Effector memory CD4-positive, alpha-beta T cell (primary cell): ENCODE measurements around the gene SMYD5.
A peak's percentile ranks its signal among the peaks of the same experiment; 100 is the strongest.

Experiments used
- DNase-seq, 3 donors: peaks; one replicate each; pipeline ENCODE4 v3.0.0-alpha.2; 2020
- H3K27ac ChIP-seq: 2 replicates; pipeline ENCODE4 v1.7.0; 2013; ENCODE audit warnings: mild to moderate bottlenecking, low read length, moderate library complexity; ENCODE audit not compliant: insufficient read depth, poor library complexity, severe bottlenecking
- H3K27me3 ChIP-seq: replicated peaks from 2 replicates; pipeline ENCODE4 v1.7.0; 2013; ENCODE audit warnings: mild to moderate bottlenecking, low read length; ENCODE audit not compliant: insufficient read depth, control insufficient read depth, poor library complexity, severe bottlenecking
- H3K36me3 ChIP-seq: 2 replicates; pipeline ENCODE4 v1.7.0; 2013; ENCODE audit warnings: mild to moderate bottlenecking, low read length, moderate library complexity; ENCODE audit not compliant: control insufficient read depth, insufficient read depth
- H3K4me1 ChIP-seq: 2 replicates; pipeline ENCODE4 v1.7.0; 2013; ENCODE audit warnings: low read length, mild to moderate bottlenecking; ENCODE audit not compliant: control insufficient read depth, insufficient read depth, poor library complexity, severe bottlenecking
- H3K4me3 ChIP-seq: 2 replicates; pipeline ENCODE4 v1.7.0; 2013; ENCODE audit warnings: low read length, low read depth, mild to moderate bottlenecking; ENCODE audit not compliant: insufficient read depth, poor library complexity, severe bottlenecking
- H3K9me3 ChIP-seq: 2 replicates; pipeline ENCODE4 v1.7.0; 2013; ENCODE audit warnings: mild to moderate bottlenecking, low read length, moderate library complexity; ENCODE audit not compliant: control insufficient read depth

Gene SMYD5

DNA sequence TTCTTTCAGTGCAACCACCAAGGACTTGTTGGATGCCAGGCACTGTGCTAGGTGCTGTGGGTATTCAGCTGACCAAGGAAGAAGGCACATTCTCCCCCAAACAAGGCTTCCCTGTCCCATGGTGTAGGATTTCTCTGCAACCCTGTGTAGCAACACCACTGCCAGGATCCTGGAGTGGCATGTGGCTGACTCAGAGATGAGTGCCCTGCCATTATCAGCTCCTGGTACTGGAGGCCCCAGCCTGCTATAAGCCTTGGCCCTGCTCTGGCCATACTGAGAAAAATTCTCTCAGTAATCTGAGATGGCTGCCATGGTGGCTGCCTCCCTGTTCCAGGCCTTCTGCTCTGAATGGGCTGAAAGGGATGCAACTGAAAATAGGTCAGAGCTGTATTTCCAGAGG lies 4.3 kb downstream of the SMYD5 start:
- H3K9me3 ChIP-seq: no peaks in the 10 kb centered on the region
- H3K27me3 ChIP-seq: no peaks in the 10 kb centered on the region
- no peaks in the 10 kb centered on the region for H3K4me1 ChIP-seq
- H3K4me3 ChIP-seq: no peak overlapping the region
- H3K27ac ChIP-seq: no peak overlapping the region
- DNase-seq: no peak
- H3K36me3 ChIP-seq: peaks cover 46% of the 10 kb centered on the region

DNA sequence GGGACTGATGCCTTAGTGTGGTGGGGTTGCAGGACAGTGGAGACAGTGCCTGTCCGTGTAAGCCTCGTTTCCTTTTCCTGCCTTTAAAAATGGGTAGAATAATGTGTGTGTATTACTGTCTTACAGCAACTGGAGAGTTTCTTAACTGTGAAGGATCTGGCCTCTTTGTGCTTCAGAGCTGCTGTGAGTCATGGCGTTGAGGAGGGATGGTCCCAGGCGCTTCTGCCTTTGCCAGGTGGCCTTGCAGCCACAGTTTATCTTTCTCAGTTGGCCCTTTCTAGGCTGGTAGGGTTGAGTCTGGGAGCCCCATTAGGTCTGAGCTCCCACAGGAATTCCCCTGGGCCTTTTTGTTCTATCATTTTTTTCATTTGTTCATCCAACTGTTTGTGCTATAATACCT lies 9.8 kb downstream of the SMYD5 start:
- no peak overlapping the region for H3K27ac ChIP-seq
- H3K4me1 ChIP-seq: no peaks in the 10 kb centered on the region
- H3K9me3 ChIP-seq: no peaks in the 10 kb centered on the region
- no peak overlapping the region for H3K4me3 ChIP-seq
- H3K36me3 ChIP-seq: peaks cover 63% of the 10 kb centered on the region
- no peak for DNase-seq
- H3K27me3 ChIP-seq: no peaks in the 10 kb centered on the region

DNA sequence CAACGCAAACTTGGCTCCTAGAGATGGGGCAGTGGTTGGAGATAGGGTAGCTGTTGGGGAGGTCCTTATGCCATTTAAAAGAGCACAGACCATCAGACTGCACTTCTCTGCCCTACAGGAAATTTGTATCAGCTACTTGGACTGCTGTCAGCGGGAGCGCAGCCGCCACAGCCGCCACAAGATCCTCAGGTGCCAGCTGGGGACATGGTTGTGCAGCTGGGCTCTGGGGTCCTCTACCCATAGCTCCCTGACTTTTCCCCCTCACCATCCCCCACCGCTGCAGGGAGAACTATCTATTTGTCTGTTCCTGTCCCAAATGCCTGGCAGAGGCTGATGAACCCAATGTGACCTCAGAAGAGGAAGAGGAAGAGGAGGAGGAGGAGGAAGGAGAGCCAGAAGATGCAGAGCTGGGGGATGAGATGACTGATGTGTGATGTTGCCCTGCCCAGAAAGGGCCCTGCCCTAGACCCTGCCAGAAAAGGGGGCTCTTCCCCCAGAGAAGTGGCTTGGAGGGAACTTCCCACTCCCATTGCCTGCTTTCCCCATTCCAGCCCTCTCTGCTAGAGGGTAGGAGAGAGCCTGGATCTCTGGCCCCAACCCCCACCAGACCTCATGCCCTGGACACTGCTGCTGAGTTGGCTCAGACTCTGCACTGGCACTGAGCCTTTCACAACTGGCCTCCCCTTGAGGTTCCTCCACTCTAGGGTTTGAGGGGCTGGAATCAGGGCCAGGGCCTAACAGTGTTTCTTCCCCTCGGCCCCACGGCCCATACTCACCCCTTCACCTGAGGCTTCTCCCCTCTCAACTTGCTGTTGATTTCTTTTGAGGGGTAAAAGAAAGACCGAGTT lies 11.7 kb downstream of the SMYD5 start:
- H3K4me3 ChIP-seq: no peak overlapping the region
- no peaks in the 10 kb centered on the region for H3K4me1 ChIP-seq
- no peaks in the 10 kb centered on the region for H3K9me3 ChIP-seq
- peaks cover 46% of the 10 kb centered on the region for H3K36me3 ChIP-seq
- no peak for DNase-seq
- no peaks in the 10 kb centered on the region for H3K27me3 ChIP-seq
- no peak overlapping the region for H3K27ac ChIP-seq

DNA sequence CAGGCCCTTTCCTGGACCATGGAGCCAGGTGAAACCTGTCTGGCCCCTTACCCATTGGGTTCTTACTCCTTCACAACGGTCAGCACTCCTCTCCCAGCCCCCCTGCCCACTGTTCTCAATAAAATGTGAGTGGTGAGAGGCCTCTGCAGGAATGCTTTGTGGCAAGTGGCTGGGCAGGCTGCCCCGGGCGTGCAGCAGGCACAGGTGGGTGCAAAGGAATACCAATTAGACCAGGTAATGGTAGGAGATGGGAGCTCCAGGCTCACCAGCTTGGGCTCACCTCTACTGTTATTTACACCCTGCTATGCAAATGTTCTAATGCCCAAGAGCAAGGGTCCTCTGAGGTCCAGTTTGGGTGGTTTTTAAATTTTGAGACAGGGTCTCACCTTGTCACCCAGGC lies 13.0 kb downstream of the SMYD5 start:
- no peaks in the 10 kb centered on the region for H3K4me1 ChIP-seq
- H3K4me3 ChIP-seq: no peak overlapping the region
- H3K27me3 ChIP-seq: no peaks in the 10 kb centered on the region
- no peak for DNase-seq
- no peak overlapping the region for H3K27ac ChIP-seq
- no peaks in the 10 kb centered on the region for H3K9me3 ChIP-seq
- peaks cover 32% of the 10 kb centered on the region for H3K36me3 ChIP-seq

DNA sequence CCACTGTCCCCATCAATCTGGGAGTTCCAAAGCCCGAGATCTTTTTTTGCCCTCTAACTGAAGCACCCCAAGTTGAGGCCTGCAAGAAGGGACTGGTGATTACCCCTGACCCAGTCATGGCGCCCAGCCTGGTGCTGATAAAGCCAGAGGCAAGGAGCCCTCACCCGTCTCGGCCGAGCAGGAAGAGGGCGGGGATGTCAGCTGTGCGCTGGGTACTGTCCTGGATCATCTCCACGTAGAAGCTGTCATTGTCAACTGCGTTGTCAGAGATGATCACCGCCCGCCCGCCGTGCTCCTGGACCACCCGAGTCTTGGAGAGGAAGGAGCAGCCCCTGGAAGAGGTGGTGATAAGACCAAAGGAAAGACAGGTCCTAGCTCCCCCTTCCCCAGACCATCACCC lies 14.6 kb downstream of the SMYD5 start:
- DNase-seq: no peak
- no peaks in the 10 kb centered on the region for H3K27me3 ChIP-seq
- no peak overlapping the region for H3K27ac ChIP-seq
- H3K4me1 ChIP-seq: no peaks in the 10 kb centered on the region
- peaks cover 17% of the 10 kb centered on the region for H3K36me3 ChIP-seq
- no peaks in the 10 kb centered on the region for H3K9me3 ChIP-seq
- H3K4me3 ChIP-seq: no peak overlapping the region

DNA sequence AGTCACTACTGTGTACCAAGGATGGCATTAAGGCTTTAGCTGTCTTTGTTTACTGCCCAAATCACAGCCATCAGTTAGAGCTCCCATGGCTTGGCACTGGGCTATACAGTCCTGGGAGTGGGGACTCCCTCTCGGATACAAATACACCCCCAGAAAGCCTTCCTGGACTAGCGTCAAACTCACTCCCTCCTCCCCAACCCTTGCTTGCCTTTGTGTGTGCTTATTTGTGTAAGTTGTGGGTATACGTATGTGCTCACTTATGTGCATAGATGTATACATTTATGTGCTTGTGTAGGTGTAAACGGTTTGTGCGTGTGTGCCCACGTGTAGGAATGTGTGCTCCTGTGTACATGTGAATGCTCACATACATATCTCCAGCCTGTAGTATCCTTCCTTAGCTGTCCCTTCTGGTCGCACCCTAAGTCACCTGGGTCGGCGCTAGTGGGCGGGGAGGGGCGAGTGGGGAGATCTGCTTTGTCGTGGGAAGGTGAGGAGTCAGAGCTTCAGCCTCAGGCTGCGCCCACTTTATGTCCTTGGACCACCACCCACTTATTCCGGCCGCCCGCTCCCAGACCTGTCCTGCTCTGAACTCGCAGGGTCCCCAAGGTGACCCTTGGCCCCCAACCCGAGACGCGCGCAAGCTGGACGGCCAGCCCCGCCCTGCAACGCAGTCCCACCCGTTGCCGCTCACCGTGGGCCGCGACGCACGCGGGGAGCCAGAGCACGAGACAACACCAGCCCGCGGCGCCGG lies 18.5 kb downstream of the SMYD5 start:
- no peak for DNase-seq
- peak overlapping the region; percentile 92 for H3K27ac ChIP-seq
- H3K4me3 ChIP-seq: peak overlapping the region; percentile 69
- peaks cover 8% of the 10 kb centered on the region for H3K36me3 ChIP-seq
- H3K27me3 ChIP-seq: no peaks in the 10 kb centered on the region
- no peaks in the 10 kb centered on the region for H3K9me3 ChIP-seq
- H3K4me1 ChIP-seq: peaks cover 6% of the 10 kb centered on the region

DNA sequence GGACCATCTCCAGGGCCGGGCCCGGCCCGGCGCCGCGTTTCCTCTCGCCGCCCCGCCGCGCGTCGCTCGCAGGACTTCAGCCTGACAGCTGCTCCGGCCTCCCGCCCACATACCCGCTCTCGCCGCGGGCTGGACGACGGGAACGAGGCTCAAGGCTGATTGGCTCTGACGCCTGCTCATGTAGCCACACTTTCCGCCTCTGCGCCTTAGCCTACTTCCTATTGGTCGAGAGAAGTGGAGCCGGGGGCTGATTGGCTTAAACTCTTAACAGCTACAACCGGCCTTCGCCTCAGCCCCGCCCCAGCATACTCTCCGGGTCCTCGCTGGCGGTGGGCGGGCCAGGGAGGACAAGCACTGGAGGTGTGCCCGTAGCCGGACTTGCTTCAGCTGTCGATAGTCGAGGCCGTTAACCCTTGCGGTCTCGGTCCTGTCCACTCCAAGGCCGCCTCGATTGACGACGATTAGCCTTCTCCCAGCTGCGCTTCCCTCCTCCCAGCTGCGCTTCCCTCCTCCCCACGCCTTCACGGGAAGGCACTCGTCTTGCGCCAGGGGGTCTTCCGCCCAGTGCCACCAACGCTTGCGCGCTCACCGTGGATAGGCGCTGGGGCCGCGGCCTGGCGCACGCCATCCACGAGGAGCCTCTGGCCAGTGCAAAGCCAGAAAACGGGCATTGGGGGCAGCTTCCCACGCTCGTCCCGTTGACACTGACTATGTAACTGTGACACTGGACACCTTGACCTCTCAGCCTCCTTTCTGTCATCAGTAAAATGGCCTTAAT lies 19.3 kb downstream of the SMYD5 start, which contains the start of gene PRADC1:
PRADC1 (minus strand) TSS at position 86 of the 778 bp plus-strand sequence; CDS start at position 7, 79 bp downstream.
- no peaks in the 10 kb centered on the region for H3K9me3 ChIP-seq
- H3K27ac ChIP-seq: peak within 1 kb of the TSS; percentile 92
- H3K36me3 ChIP-seq: peaks cover 3% of the 10 kb centered on the region
- no peaks in the 10 kb centered on the region for H3K27me3 ChIP-seq
- DNase-seq: peak; percentile 91 to 96 (median 95)
- peak within 1 kb of the TSS; percentile 69 for H3K4me3 ChIP-seq
- H3K4me1 ChIP-seq: peaks cover 6% of the 10 kb centered on the region

DNA sequence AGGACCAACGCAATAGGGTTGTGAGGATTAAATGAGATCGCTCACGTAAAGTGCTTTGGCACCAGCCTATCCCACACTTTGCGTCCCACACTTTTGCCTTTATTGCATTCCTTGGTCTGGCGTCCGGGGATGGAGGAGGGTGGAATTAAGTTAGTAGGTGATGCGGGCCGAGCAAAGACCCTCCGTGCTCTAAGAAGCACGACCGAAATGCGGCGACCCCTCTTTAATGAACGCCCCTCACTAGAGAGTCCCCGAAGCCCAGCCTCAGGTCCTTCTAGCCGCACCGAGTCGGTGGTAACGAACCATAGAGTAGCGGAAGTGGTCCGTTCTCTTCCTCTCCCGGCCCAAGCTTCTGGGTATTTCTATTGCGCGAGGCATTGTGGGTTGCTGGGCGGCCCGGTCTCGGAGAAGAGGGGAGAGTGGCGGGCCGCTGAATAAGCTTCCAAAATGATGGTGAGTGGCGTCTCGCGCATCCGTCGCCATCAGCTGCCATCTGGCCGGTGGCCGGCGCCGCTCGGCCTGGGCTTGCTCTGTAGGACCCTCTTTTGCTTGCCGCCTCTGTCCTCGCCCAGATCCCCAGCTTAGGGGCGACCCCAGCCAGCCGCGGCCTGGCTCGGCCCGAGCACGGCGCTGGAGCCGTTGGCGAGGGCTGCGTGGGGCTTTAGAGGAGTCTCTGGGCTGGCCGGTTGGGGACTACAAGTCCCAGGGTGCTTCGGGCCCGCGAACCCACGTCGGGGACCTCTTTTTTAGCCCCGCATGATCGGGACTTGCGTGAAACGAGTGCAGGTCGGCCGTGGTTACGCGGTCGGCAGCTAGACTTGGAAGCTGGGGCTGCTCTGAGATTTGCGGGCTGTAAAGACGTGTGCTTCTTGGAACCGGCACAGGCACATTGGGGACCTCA lies 20.1 kb downstream of the SMYD5 start, which contains the start of gene CCT7:
CCT7 (plus strand) TSS at position 377 of the 901 bp plus-strand sequence; CDS start at position 448, 71 bp downstream.
- DNase-seq: peak; percentile 74 to 81 (median 81)
- Histone ChIP-seq H3K4me3 (peak within 1 kb of the TSS; percentile 69), H3K4me1 (peaks cover 6% of the 10 kb centered on the region), H3K9me3 (no peaks in the 10 kb centered on the region), H3K27me3 (no peaks in the 10 kb centered on the region), H3K36me3 (peaks cover 4% of the 10 kb centered on the region), H3K27ac (peak within 1 kb of the TSS; percentile 92)
